Fibroblast of lung (primary cell): ENCODE data around the gene OTOP2. TPM values are rescaled to one million over a fixed set of nuclear protein-coding genes. Genes with fewer than 3 reads are reported as not detected.

ENCODE experiments used
- DNase-seq, 2 donors: peaks; one replicate each; pipeline versions ENCODE4 v3.0.0 to v3.0.0-alpha.2; 2010; ENCODE audit warnings: low read depth in 2 of 2
- H2AFZ ChIP-seq: 2 replicates; pipeline ENCODE4 v1.5.1; 2012; ENCODE audit warnings: low read length, control low read depth, inconsistent platforms
- H3K27ac ChIP-seq: 2 replicates; pipeline ENCODE4 v1.5.1; 2011; ENCODE audit warnings: low read length, control low read depth; ENCODE audit not compliant: insufficient read depth
- H3K27me3 ChIP-seq: 2 replicates; pipeline ENCODE4 v1.5.1; 2011; ENCODE audit warnings: mild to moderate bottlenecking, low read length; ENCODE audit not compliant: control insufficient read depth, insufficient read depth
- H3K36me3 ChIP-seq: 2 replicates; pipeline ENCODE4 v1.5.1; 2011; ENCODE audit warnings: low read length; ENCODE audit not compliant: control insufficient read depth, insufficient read depth
- H3K4me1 ChIP-seq: 2 replicates; pipeline ENCODE4 v1.5.1; 2011; ENCODE audit warnings: low read length; ENCODE audit not compliant: control insufficient read depth, insufficient read depth; ENCODE audit errors: extremely low read depth
- H3K4me2 ChIP-seq: 2 replicates; pipeline ENCODE4 v1.5.1; 2011; ENCODE audit warnings: low read length, control low read depth; ENCODE audit not compliant: insufficient read depth; ENCODE audit errors: extremely low read depth
- H3K4me3 ChIP-seq, 4 experiments: fragments of 200-600 bp in 1 of 4; sonication (generic) in 1 of 4; replicated peaks in 1 of 4; 2 replicates each; pipeline ENCODE4 v1.5.1; 2011 to 2016; ENCODE audit warnings: low read length in 4 of 4, low read depth in 3 of 4, mild to moderate bottlenecking in 3 of 4, control low read depth in 2 of 4, inconsistent platforms in 1 of 4, mixed read lengths in 1 of 4; ENCODE audit not compliant: insufficient read depth in 1 of 4; ENCODE audit errors: control extremely low read depth in 1 of 4
- H3K79me2 ChIP-seq: 2 replicates; pipeline ENCODE4 v1.5.1; 2012; ENCODE audit warnings: mild to moderate bottlenecking, low read length, inconsistent platforms; ENCODE audit not compliant: control insufficient read depth, insufficient read depth
- H3K9ac ChIP-seq: 2 replicates; pipeline ENCODE4 v1.5.1; 2011; ENCODE audit warnings: mild to moderate bottlenecking, low read length, control low read depth; ENCODE audit not compliant: insufficient read depth
- H3K9me3 ChIP-seq: 2 replicates; pipeline ENCODE4 v1.5.1; 2012; ENCODE audit warnings: low read depth, low read length; ENCODE audit not compliant: control insufficient read depth, insufficient read depth
- H4K20me1 ChIP-seq: 2 replicates; pipeline ENCODE4 v1.5.1; 2011; ENCODE audit warnings: low read length; ENCODE audit not compliant: control insufficient read depth, insufficient read depth; ENCODE audit errors: extremely low read depth
- CTCF ChIP-seq, 2 donors: IDR thresholded peaks in 1 of 2; conservative IDR thresholded peaks in 1 of 2; 1 replicate in 1 of 2; 2 replicates in 1 of 2; pipeline ENCODE4 v1.5.1; 2011 to 2012; ENCODE audit warnings: low read length in 2 of 2, control low read depth in 1 of 2, inconsistent platforms in 1 of 2, low read depth in 1 of 2, mild to moderate bottlenecking in 1 of 2
- EZH2 ChIP-seq: IDR thresholded peaks from 2 replicates; pipeline ENCODE4 v1.5.1; 2012; ENCODE audit warnings: low read length, control low read depth, mild to moderate bottlenecking; ENCODE audit errors: missing control alignments
- polyA plus RNA-seq, 2 donors: library from polyadenylated mRNA; depleted of rRNA in 1 of 2; stranded (reverse) in 1 of 2; unstranded in 1 of 2; fragments of >200 nt; gene quantifications; 2 replicates each; pipeline ENCODE4 v1.2.1, GENCODE V29; 2011 to 2012; ENCODE audit warnings: missing spikeins in 1 of 2
- total RNA-seq: library from RNA; depleted of rRNA; stranded (reverse); fragments of >200 nt; gene quantifications from 2 replicates; pipeline ENCODE4 v1.2.1, GENCODE V29; 2014

The OTOP2 gene
- total and polyA plus RNA-seq, 2 donors (not counting 1 experiment from before 2014, with no cell fraction given) = not detected

GRCh38 chr17:74925242-74925641 lies 1.2 kb downstream of the OTOP2 start:
- H3K27ac ChIP-seq = no peak overlapping the region
- no peaks in the 10 kb centered on the region for H4K20me1 ChIP-seq
- no peaks in the 10 kb centered on the region for H3K9me3 ChIP-seq
- DNase-seq = no peak
- TF ChIP-seq CTCF (conservative IDR thresholded peaks at IDR 0.05 in 1 of 2, IDR thresholded peaks at IDR 0.05 in 1 of 2; ENCODE audit: low read depth in 1 of 2, low read length in 2 of 2) (no peak), EZH2 (no peak)
- H3K4me2 ChIP-seq = no peak overlapping the region
- H3K4me3 ChIP-seq = no peak overlapping the region
- H3K79me2 ChIP-seq = no peaks in the 10 kb centered on the region
- no peak overlapping the region for H3K9ac ChIP-seq
- H3K4me1 ChIP-seq = no peaks in the 10 kb centered on the region
- H2AFZ ChIP-seq = no peak overlapping the region
- no peaks in the 10 kb centered on the region for H3K36me3 ChIP-seq
- peaks cover 55% of the 10 kb centered on the region for H3K27me3 ChIP-seq

- Histone ChIP-seq H3K4me2 (no peak overlapping the region), H4K20me1 (no peaks in the 10 kb centered on the region), H3K36me3 (no peaks in the 10 kb centered on the region), H3K9me3 (no peaks in the 10 kb centered on the region), H3K27me3 (peaks cover 45% of the 10 kb centered on the region), H3K27ac (no peak overlapping the region), H3K9ac (no peak overlapping the region), H3K4me3 (no peak overlapping the region), H2AFZ (no peak overlapping the region), H3K79me2 (no peaks in the 10 kb centered on the region), H3K4me1 (no peaks in the 10 kb centered on the region)
- TF ChIP-seq CTCF (conservative IDR thresholded peaks at IDR 0.05 in 1 of 2, IDR thresholded peaks at IDR 0.05 in 1 of 2; ENCODE audit: low read depth in 1 of 2, low read length in 2 of 2) = no peak
- no peak for TF ChIP-seq EZH2
- DNase-seq = no peak
These were observed 4.7 kb downstream of the OTOP2 start for GRCh38 chr17:74928786-74929185.

GRCh38 chr17:74930535-74931036 lies 6.5 kb downstream of the OTOP2 start:
- no peaks in the 10 kb centered on the region for H3K9me3 ChIP-seq
- H3K36me3 ChIP-seq = no peaks in the 10 kb centered on the region
- H3K27me3 ChIP-seq = peaks cover 32% of the 10 kb centered on the region
- no peaks in the 10 kb centered on the region for H3K79me2 ChIP-seq
- H3K27ac ChIP-seq = no peak overlapping the region
- no peak overlapping the region for H3K4me3 ChIP-seq
- no peak for TF ChIP-seq CTCF (conservative IDR thresholded peaks at IDR 0.05 in 1 of 2, IDR thresholded peaks at IDR 0.05 in 1 of 2; ENCODE audit: low read depth in 1 of 2, low read length in 2 of 2)
- no peak for TF ChIP-seq EZH2
- H3K9ac ChIP-seq = no peak overlapping the region
- no peak overlapping the region for H3K4me2 ChIP-seq
- H2AFZ ChIP-seq = no peak overlapping the region
- DNase-seq = no peak
- no peaks in the 10 kb centered on the region for H4K20me1 ChIP-seq
- H3K4me1 ChIP-seq = no peaks in the 10 kb centered on the region
